IMR-90 (cell line): ENCODE data around the gene OR10G7. TPM values are rescaled to one million over a fixed set of nuclear protein-coding genes. Genes with fewer than 3 reads are reported as not detected.

Experiments used
- ATAC-seq: fragments of 200-7000 bp; cut with Tn5 transposase; 2 replicates; pipeline ENCODE4 v1.9.1; 2020; ENCODE audit warnings: low read depth, mild to moderate bottlenecking, moderate library complexity
- BruUV-seq: library from RNA; stranded (reverse); fragments of 400-500 nt; replicated peaks from 2 replicates; lab custom pipeline; 2021; lab: Mats Ljungman, UMichigan
- CTCF ChIA-PET: fragments of 300-600 bp; formaldehyde crosslinking; extraction: SDS; loops from one replicate; lab custom pipeline; 2021; ENCODE audit warnings: antibody characterized with exemption; lab: Yijun Ruan, JAX
- POLR2A ChIA-PET: fragments of 300-600 bp; sonication (Branson Sonifier 250); formaldehyde crosslinking; loops from one replicate; lab custom pipeline; 2022; ENCODE audit warnings: antibody characterized with exemption; ENCODE audit not compliant: unreplicated experiment; lab: Charles Lee
- DNase-seq: peaks from one replicate; pipeline ENCODE4 v3.0.0; 2013
- H2AFZ ChIP-seq: replicated peaks from 2 replicates; pipeline ENCODE3; 2013; ENCODE audit warnings: low read length, mild to moderate bottlenecking; ENCODE audit not compliant: poor library complexity
- H2AK5ac ChIP-seq: 2 replicates; pipeline ENCODE4 v1.6.1; 2013; ENCODE audit warnings: low read depth, low read length, inconsistent platforms
- H2AK9ac ChIP-seq: replicated peaks from 2 replicates; pipeline ENCODE3; 2013; ENCODE audit warnings: mild to moderate bottlenecking, low read depth, low read length, moderate library complexity; ENCODE audit not compliant: poor library complexity
- H2BK120ac ChIP-seq: 2 replicates; pipeline ENCODE4 v1.6.1; 2013; ENCODE audit warnings: low read depth, low read length, inconsistent platforms
- H2BK15ac ChIP-seq: 3 replicates; pipeline ENCODE4 v1.6.1; 2013; ENCODE audit warnings: low read depth, low read length, inconsistent platforms
- H2BK20ac ChIP-seq: 2 replicates; pipeline ENCODE4 v1.6.1; 2013; ENCODE audit warnings: low read depth, mild to moderate bottlenecking, inconsistent platforms, low read length, moderate library complexity
- H2BK5ac ChIP-seq: 2 replicates; pipeline ENCODE4 v1.6.1; 2013; ENCODE audit warnings: mild to moderate bottlenecking, low read depth, low read length, inconsistent platforms; ENCODE audit not compliant: poor library complexity, severe bottlenecking
- H3K14ac ChIP-seq: replicated peaks from 2 replicates; pipeline ENCODE4 v1.6.1; 2013; ENCODE audit warnings: low read depth, low read length, inconsistent platforms
- H3K18ac ChIP-seq: 2 replicates; pipeline ENCODE4 v1.6.1; 2013; ENCODE audit warnings: low read depth, low read length, control low read depth
- H3K23ac ChIP-seq: 2 replicates; pipeline ENCODE4 v1.6.1; 2013; ENCODE audit warnings: low read depth, low read length, inconsistent platforms
- H3K27ac ChIP-seq: 2 replicates; pipeline ENCODE4 v1.5.1; 2013; ENCODE audit warnings: mild to moderate bottlenecking, control low read depth, low read length; ENCODE audit not compliant: insufficient read depth
- H3K27me3 ChIP-seq: 2 replicates; pipeline ENCODE4 v1.6.1; 2013; ENCODE audit warnings: low read length; ENCODE audit not compliant: control insufficient read depth, insufficient read depth
- H3K36me3 ChIP-seq: 2 replicates; pipeline ENCODE4 v1.6.1; 2013; ENCODE audit warnings: low read length, mixed read lengths; ENCODE audit not compliant: control insufficient read depth, insufficient read depth
- H3K4ac ChIP-seq: 2 replicates; pipeline ENCODE4 v1.6.1; 2013; ENCODE audit warnings: low read depth, low read length, inconsistent platforms
- H3K4me1 ChIP-seq: 2 replicates; pipeline ENCODE4 v1.6.1; 2013; ENCODE audit warnings: low read length, mixed read lengths; ENCODE audit not compliant: control insufficient read depth, insufficient read depth
- H3K4me2 ChIP-seq: 2 replicates; pipeline ENCODE4 v1.6.1; 2013; ENCODE audit warnings: low read depth, mild to moderate bottlenecking, control low read depth, low read length, moderate library complexity
- H3K4me3 ChIP-seq: 2 replicates; pipeline ENCODE4 v1.5.1; 2013; ENCODE audit warnings: low read depth, mild to moderate bottlenecking, control low read depth, low read length, moderate library complexity; ENCODE audit not compliant: insufficient read depth
- H3K56ac ChIP-seq: 2 replicates; pipeline ENCODE4 v1.6.1; 2013; ENCODE audit warnings: low read length, inconsistent platforms; ENCODE audit not compliant: insufficient read depth; ENCODE audit errors: extremely low read depth
- H3K79me1 ChIP-seq, 2 experiments: 2 replicates each; pipeline ENCODE4 v1.6.1; 2013; ENCODE audit warnings: low read length in 2 of 2, inconsistent platforms in 1 of 2, low read depth in 1 of 2
- H3K9ac ChIP-seq: 2 replicates; pipeline ENCODE4 v1.6.1; 2013; ENCODE audit warnings: low read depth, low read length, control low read depth
- H3K9me1 ChIP-seq: 2 replicates; pipeline ENCODE4 v1.6.1; 2013; ENCODE audit warnings: low read length, inconsistent platforms; ENCODE audit not compliant: insufficient read depth
- H3K9me3 ChIP-seq: 2 replicates; pipeline ENCODE4 v1.6.1; 2013; ENCODE audit warnings: low read length; ENCODE audit not compliant: control insufficient read depth, insufficient read depth
- H4K20me1 ChIP-seq: 2 replicates; pipeline ENCODE4 v1.6.1; 2013; ENCODE audit warnings: low read length, inconsistent platforms; ENCODE audit not compliant: insufficient read depth
- H4K5ac ChIP-seq: 2 replicates; pipeline ENCODE4 v1.6.1; 2013; ENCODE audit warnings: mild to moderate bottlenecking, low read depth, low read length, control low read depth
- H4K8ac ChIP-seq, 2 experiments: 2 replicates each; pipeline ENCODE4 v1.6.1; 2013; ENCODE audit warnings: low read depth in 2 of 2, low read length in 2 of 2, control low read depth in 1 of 2, inconsistent platforms in 1 of 2
- H4K91ac ChIP-seq: 2 replicates; pipeline ENCODE4 v1.6.1; 2013; ENCODE audit warnings: low read depth, low read length, inconsistent platforms; ENCODE audit not compliant: insufficient read depth
- CEBPB ChIP-seq: IDR thresholded peaks from 2 replicates; pipeline ENCODE4 v1.6.1; 2012; ENCODE audit warnings: low read depth, low read length, improper control_type of control experiment
- CHD1 ChIP-seq: IDR thresholded peaks from 2 replicates; pipeline ENCODE4 v1.6.1; 2012; ENCODE audit warnings: low read depth, low read length, improper control_type of control experiment
- ELK1 ChIP-seq: fragments of 150-350 bp; IDR thresholded peaks from 2 replicates; pipeline ENCODE4 v1.6.1; 2016; ENCODE audit warnings: low read depth, mild to moderate bottlenecking, low read length, moderate library complexity, borderline replicate concordance
- MAFK ChIP-seq: IDR thresholded peaks from 2 replicates; pipeline ENCODE4 v1.6.1; 2012; ENCODE audit warnings: low read depth, low read length, improper control_type of control experiment
- MXI1 ChIP-seq: IDR thresholded peaks from 2 replicates; pipeline ENCODE4 v1.6.1; 2012; ENCODE audit warnings: low read depth, mild to moderate bottlenecking, low read length, moderate library complexity, borderline replicate concordance
- NFE2L2 ChIP-seq: fragments of 150-350 bp; IDR thresholded peaks from 2 replicates; pipeline ENCODE4 v1.6.1; 2016; ENCODE audit warnings: low read depth, mild to moderate bottlenecking, low read length
- POLR2A ChIP-seq: IDR thresholded peaks from 2 replicates; pipeline ENCODE4 v1.6.1; 2012; ENCODE audit warnings: mild to moderate bottlenecking, low read depth, low read length
- RCOR1 ChIP-seq: IDR thresholded peaks from 2 replicates; pipeline ENCODE4 v1.6.1; 2012; ENCODE audit warnings: mild to moderate bottlenecking, low read length, improper control_type of control experiment; ENCODE audit not compliant: insufficient replicate concordance
- SMC3 ChIP-seq: fragments of 150-350 bp; IDR thresholded peaks from 2 replicates; pipeline ENCODE4 v1.6.1; 2016; ENCODE audit warnings: low read depth, mild to moderate bottlenecking, antibody characterized with exemption, low read length, moderate library complexity
- WGBS, 2 experiments: methylation state at CpG; one replicate each; pipeline versions ENCODE4 v1.1.5 to v1.1.7; 2013; ENCODE audit warnings: missing lambda C conversion rate in 2 of 2; ENCODE audit not compliant: insufficient read length in 1 of 2; ENCODE audit errors: extremely low coverage in 2 of 2; 5-methylcytosine and 5-hydroxymethylcytosine counted together
- dilution Hi-C: fragments of 300-500 bp; cut with HindIII; formaldehyde crosslinking; loops from one replicate; pipeline ENCODE4 v1.14.3; 2018; ENCODE audit warnings: low sequenced_read_pairs; ENCODE audit not compliant: unreplicated experiment
- in situ Hi-C: fragments of 300-500 bp; cut with MboI; formaldehyde crosslinking; loops from 3 replicates; pipeline ENCODE4 v1.14.3; 2019; ENCODE audit warnings: low sequenced_read_pairs, inconsistent platforms, mixed read lengths
- intact Hi-C: fragments of 100-400 bp; cut with micrococcal nuclease; formaldehyde crosslinking; loops from 2 replicates; pipeline ENCODE4 v1.10.0; 2022
- polyA plus RNA-seq, 3 experiments: library from polyadenylated mRNA; depleted of rRNA; stranded (reverse); fragments of >200 nt; gene quantifications; 2 replicates each; pipeline ENCODE4 v1.2.3, GENCODE V29; 2012; ENCODE audit warnings: low replicate concordance in 1 of 3
- total RNA-seq: library from RNA; depleted of rRNA; stranded (reverse); fragments of >200 nt; gene quantifications from 2 replicates; pipeline ENCODE4 v1.2.3, GENCODE V29; 2012

Gene OR10G7
- total and polyA plus RNA-seq, 2 of the 4 experiments (the other 2 are of a cell fraction): not detected

GRCh38 chr11:124082371-124082770 lies 41.2 kb upstream of the OR10G7 start:
- no TSS peak for BruUV-seq
- no peak overlapping the region for H2BK120ac ChIP-seq
- no peak overlapping the region for H3K27ac ChIP-seq
- no peaks in the 10 kb centered on the region; the same call in 1 of the 2 replicates for H3K4me1 ChIP-seq
- WGBS, 2 experiments: no CpG with 5 or more reads among the region's 4 CpGs
- no peak overlapping the region for H2AK5ac ChIP-seq
- H2BK5ac ChIP-seq: no peak overlapping the region
- H3K36me3 ChIP-seq: no peaks in the 10 kb centered on the region
- H4K5ac ChIP-seq: no peak overlapping the region
- H3K23ac ChIP-seq: no peak overlapping the region
- H3K18ac ChIP-seq: no peak overlapping the region
- H3K9me1 ChIP-seq: no peaks in the 10 kb centered on the region
- dilution Hi-C loops (no loop called here), intact Hi-C loops (no loop called here), in situ Hi-C loops (no loop called here)
- no peak for ATAC-seq
- ChIA-PET CTCF (no interaction called here), POLR2A (no interaction called here)
- H3K9ac ChIP-seq: no peak overlapping the region
- H2AK9ac ChIP-seq: no peak overlapping the region
- no peak overlapping the region for H3K4ac ChIP-seq
- no peak for TF ChIP-seq CEBPB
- no peak for TF ChIP-seq MXI1
- no peak for TF ChIP-seq CHD1
- no peak for TF ChIP-seq POLR2A
- TF ChIP-seq ELK1: no peak
- TF ChIP-seq RCOR1: no peak
- TF ChIP-seq NFE2L2: no peak
- no peak for TF ChIP-seq SMC3
- no peak for TF ChIP-seq MAFK
- H4K8ac ChIP-seq: no peak overlapping the region
- no peak overlapping the region for H3K56ac ChIP-seq
- H3K79me1 ChIP-seq: no peaks in the 10 kb centered on the region
- H3K9me3 ChIP-seq: no peaks in the 10 kb centered on the region
- no peak overlapping the region for H4K91ac ChIP-seq
- no peak overlapping the region for H2BK20ac ChIP-seq
- no peak overlapping the region for H2AFZ ChIP-seq
- H3K27me3 ChIP-seq: peaks cover 15% of the 10 kb centered on the region
- no peak for DNase-seq
- H3K4me2 ChIP-seq: no peak overlapping the region
- no peaks in the 10 kb centered on the region for H4K20me1 ChIP-seq
- H3K14ac ChIP-seq: no peak overlapping the region
- no peak overlapping the region for H2BK15ac ChIP-seq
- no peak overlapping the region for H3K4me3 ChIP-seq
